ENCODE results near the gene HIP1R.

DNA sequence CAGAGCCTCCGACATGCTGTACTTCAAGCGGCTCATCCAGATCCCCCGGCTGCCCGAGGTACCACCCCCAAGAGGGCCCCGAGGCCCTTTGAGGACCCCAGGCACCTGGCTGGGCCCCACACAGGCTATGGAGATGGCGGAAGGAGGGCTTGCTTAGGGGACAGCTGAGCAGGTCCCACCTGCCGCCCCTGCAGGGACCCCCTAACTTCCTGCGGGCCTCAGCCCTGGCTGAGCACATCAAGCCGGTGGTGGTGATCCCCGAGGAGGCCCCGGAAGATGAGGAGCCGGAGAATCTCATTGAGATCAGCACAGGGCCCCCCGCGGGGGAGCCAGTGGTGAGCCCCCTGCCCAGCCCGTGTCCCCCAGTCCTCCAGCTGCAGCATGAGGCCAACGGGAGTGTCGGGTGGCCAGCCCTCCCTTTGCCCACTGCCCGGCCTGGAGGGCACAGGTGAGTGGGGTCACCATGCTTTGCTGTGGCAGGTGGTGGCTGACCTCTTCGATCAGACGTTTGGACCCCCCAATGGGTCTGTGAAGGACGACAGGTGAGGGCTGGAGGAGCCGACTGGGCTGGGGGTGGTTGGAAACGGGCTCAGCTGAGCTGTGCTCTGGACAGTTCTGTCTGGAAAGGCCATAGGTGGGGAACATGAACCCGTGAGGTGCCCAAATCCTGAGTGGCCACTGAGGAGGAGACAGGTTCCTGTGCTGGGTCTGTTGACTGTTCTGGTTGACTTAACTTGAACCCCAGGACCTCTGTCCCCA lies 20.0 kb downstream of the HIP1R start:
- TF ChIP-seq POLR2A (IDR thresholded peaks at IDR 0.05) (no peak), CTCF (IDR thresholded peaks at IDR 0.05) (no peak)

Data from Peyer's patch (tissue), 4 donors.